ENCODE results near the gene TMEM242. TPM values are rescaled to one million over a fixed set of nuclear protein-coding genes. Genes with fewer than 3 reads are reported as not detected.

TMEM242 gene
- total RNA-seq, 2 experiments from 2014 or later = 4.7 to 7.7 TPM

DNA sequence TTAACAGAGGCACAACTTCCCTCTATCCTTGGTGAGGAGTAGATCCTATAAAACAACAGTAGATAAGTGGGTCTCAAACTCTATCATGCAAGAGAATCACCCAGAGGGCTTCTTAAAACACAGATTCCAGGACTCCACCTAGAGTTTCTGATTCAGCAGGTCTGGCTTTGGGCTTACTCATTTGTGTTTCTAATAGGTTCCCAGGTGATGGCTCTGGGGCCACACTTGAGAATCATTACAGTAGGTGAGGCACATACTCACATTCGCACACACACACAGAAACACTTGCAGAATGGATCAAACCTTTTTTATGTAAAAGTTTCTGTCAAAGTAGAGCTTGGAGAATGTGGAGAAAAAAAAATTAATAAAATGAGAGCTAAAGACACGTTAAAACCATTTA is 52.4 kb downstream of the TMEM242 start:
- Mint-ChIP-seq H3K4me3 (no peak overlapping the region), H3K27me3 (no peaks in the 10 kb centered on the region), H3K27ac (no peak overlapping the region), H3K9me3 (ENCODE audit: low read depth) (peaks cover 8% of the 10 kb centered on the region), H3K4me1 (peaks cover 9% of the 10 kb centered on the region), H3K36me3 (ENCODE audit: low read depth) (no peaks in the 10 kb centered on the region)
- ATAC-seq = no peak
- intact Hi-C loops (cut with DNase I, micrococcal nuclease) = loop anchor here in 1 of 2 experiments (5.0 to 10.0 kb wide), 3 partner anchors 34 to 716 kb away; no protein-coding TSS in a partner anchor
- ChIA-PET CTCF (interaction anchor here (0.6 to 2.7 kb wide), 2 partner anchors 18 to 35 kb away, joined by 3 to 11 read pairs; no protein-coding TSS in a partner anchor), POLR2A (no interaction called here)
- no peak for DNase-seq

DNA sequence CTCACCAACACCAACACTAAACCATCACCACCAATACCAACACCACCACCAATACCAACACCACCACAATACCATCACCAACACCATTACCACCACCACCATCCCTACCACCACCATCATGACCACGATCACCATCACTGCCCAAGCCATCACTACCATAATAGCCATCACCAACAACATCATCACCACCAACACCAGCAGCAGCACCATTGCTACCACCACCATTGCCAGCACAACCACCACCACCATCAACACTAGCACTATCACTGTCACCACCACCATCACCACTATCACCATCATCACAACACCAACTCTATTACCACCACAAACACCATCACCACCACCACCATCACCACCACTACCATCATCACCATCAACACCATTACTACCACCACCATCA is 53.0 kb downstream of the TMEM242 start:
- Mint-ChIP-seq H3K27ac (no peak overlapping the region), H3K36me3 (ENCODE audit: low read depth) (no peaks in the 10 kb centered on the region), H3K27me3 (no peaks in the 10 kb centered on the region), H3K9me3 (ENCODE audit: low read depth) (peaks cover 8% of the 10 kb centered on the region), H3K4me1 (peaks cover 9% of the 10 kb centered on the region), H3K4me3 (no peak overlapping the region)
- ChIA-PET CTCF (no interaction called here), POLR2A (no interaction called here)
- DNase-seq (no peak), ATAC-seq (no peak)
- intact Hi-C loops (cut with DNase I, micrococcal nuclease) = loop anchor here in 1 of 2 experiments (5.0 to 10.0 kb wide), 3 partner anchors 33 to 716 kb away; no protein-coding TSS in a partner anchor

GRCh38 chr6:157269261-157269794 is 54.0 kb downstream of the TMEM242 start:
- Mint-ChIP-seq H3K27me3 (no peaks in the 10 kb centered on the region), H3K36me3 (ENCODE audit: low read depth) (no peaks in the 10 kb centered on the region), H3K9me3 (ENCODE audit: low read depth) (peaks cover 8% of the 10 kb centered on the region), H3K27ac (no peak overlapping the region), H3K4me1 (peaks cover 9% of the 10 kb centered on the region), H3K4me3 (no peak overlapping the region)
- ATAC-seq (no peak), DNase-seq (no peak)
- CTCF ChIA-PET = interaction anchor here (0.7 to 1.3 kb wide), 2 partner anchors 34 to 226 kb away, joined by 3 to 4 read pairs; no protein-coding TSS in a partner anchor
- POLR2A ChIA-PET = no interaction called here
- intact Hi-C loops (cut with DNase I, micrococcal nuclease) = no loop called here

DNA sequence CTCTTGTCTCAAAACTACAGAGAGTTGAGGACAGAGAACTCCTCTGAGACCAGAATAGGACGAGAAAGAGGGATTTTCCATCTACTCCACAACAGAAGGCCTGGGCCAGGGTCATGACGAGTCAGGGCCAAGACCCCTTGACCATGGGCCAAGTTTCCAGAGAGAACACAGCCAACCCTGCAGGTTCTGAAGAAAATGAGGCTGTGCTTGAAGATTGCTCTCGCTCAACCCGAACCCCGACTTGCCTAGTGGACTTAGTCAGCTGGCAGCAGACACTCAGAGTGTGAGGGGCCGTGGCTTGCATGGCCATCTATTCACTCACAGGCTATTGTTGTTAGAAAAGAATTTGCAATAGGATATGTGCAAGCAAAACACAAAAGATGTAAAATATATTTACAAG is 54.5 kb downstream of the TMEM242 start:
- H3K4me3 Mint-ChIP-seq = no peak overlapping the region
- H3K9me3 Mint-ChIP-seq (ENCODE audit: low read depth) = peaks cover 8% of the 10 kb centered on the region
- H3K36me3 Mint-ChIP-seq (ENCODE audit: low read depth) = no peaks in the 10 kb centered on the region
- H3K27ac Mint-ChIP-seq = no peak overlapping the region
- ATAC-seq = no peak
- intact Hi-C loops (cut with DNase I, micrococcal nuclease) = no loop called here
- CTCF ChIA-PET = interaction anchor here (0.7 to 1.3 kb wide), 2 partner anchors 33 to 226 kb away, joined by 3 to 4 read pairs; no protein-coding TSS in a partner anchor
- POLR2A ChIA-PET = no interaction called here
- DNase-seq = no peak
- H3K27me3 Mint-ChIP-seq = no peaks in the 10 kb centered on the region
- peaks cover 5% of the 10 kb centered on the region for H3K4me1 Mint-ChIP-seq

DNA sequence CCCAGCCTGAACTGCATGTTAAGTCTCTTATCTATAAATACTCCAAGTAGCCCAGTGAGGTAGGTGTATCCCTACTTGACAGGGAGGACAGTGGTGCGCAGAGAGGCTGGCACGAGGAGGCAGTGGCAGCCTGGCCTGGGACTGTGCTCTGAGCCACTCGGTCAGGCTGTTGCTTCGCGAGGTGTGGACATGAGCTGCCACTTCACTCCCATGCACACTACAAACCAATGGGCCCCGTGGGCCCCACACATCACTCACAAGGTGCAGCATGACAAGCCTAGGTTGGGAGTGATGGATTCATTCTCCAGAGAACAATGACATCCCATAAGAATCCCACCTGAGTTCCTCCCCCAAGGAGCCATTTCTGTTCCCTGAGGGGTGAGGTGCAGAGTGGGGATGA is 54.9 kb downstream of the TMEM242 start:
- ATAC-seq (no peak), DNase-seq (no peak)
- POLR2A ChIA-PET = no interaction called here
- peaks cover 8% of the 10 kb centered on the region for H3K9me3 Mint-ChIP-seq (ENCODE audit: low read depth)
- no peak overlapping the region for H3K4me3 Mint-ChIP-seq
- no peak overlapping the region for H3K27ac Mint-ChIP-seq
- CTCF ChIA-PET = interaction anchor here (0.6 to 0.7 kb wide), 2 partner anchors 225 to 891 kb away, joined by 3 read pairs; no protein-coding TSS in a partner anchor
- no peaks in the 10 kb centered on the region for H3K36me3 Mint-ChIP-seq (ENCODE audit: low read depth)
- intact Hi-C loops (cut with DNase I, micrococcal nuclease) = no loop called here
- H3K27me3 Mint-ChIP-seq = no peaks in the 10 kb centered on the region
- H3K4me1 Mint-ChIP-seq = peaks cover 2% of the 10 kb centered on the region

DNA sequence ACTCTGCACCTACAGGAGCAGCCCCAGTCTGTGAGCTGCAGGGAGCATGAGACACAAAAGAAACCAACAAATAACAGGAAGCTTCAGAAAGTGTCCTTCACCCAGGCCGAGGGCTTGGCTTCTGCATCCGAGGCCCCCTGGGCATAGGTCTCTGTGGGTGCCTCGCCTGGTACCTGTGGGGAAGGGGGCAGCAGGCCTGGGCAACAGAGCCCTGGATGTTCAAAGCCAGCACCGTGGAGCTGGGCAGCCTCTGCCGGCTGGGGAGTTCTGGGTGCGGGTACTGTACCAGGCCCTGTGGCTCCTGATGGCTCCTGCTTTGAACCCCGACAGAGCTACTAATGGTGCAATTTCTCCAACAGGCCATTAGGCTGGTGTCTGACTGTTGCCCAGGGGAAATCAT is 55.7 kb downstream of the TMEM242 start:
- ChIA-PET POLR2A (interaction anchor here (0.6 kb wide), 1 partner anchor 755 kb away, joined by 5 read pairs; no protein-coding TSS in a partner anchor), CTCF (no interaction called here)
- no peak overlapping the region for H3K4me3 Mint-ChIP-seq
- no peaks in the 10 kb centered on the region for H3K36me3 Mint-ChIP-seq (ENCODE audit: low read depth)
- DNase-seq (no peak), ATAC-seq (no peak)
- H3K27ac Mint-ChIP-seq = no peak overlapping the region
- peaks cover 8% of the 10 kb centered on the region for H3K9me3 Mint-ChIP-seq (ENCODE audit: low read depth)
- H3K4me1 Mint-ChIP-seq = no peaks in the 10 kb centered on the region
- H3K27me3 Mint-ChIP-seq = no peaks in the 10 kb centered on the region
- intact Hi-C loops (cut with DNase I, micrococcal nuclease) = no loop called here

GRCh38 chr6:157267109-157267611 is 56.2 kb downstream of the TMEM242 start:
- H3K4me3 Mint-ChIP-seq = no peak overlapping the region
- CTCF ChIA-PET = interaction anchor here (0.7 kb wide), 1 partner anchor 56 kb away, joined by 3 read pairs; no protein-coding TSS in a partner anchor
- H3K4me1 Mint-ChIP-seq = no peaks in the 10 kb centered on the region
- H3K27ac Mint-ChIP-seq = no peak overlapping the region
- ATAC-seq (no peak), DNase-seq (no peak)
- H3K36me3 Mint-ChIP-seq (ENCODE audit: low read depth) = no peaks in the 10 kb centered on the region
- no peaks in the 10 kb centered on the region for H3K27me3 Mint-ChIP-seq
- H3K9me3 Mint-ChIP-seq (ENCODE audit: low read depth) = peaks cover 8% of the 10 kb centered on the region
- intact Hi-C loops (cut with DNase I, micrococcal nuclease) = no loop called here
- POLR2A ChIA-PET = interaction anchor here (0.6 kb wide), 1 partner anchor 754 kb away, joined by 5 read pairs; no protein-coding TSS in a partner anchor

DNA sequence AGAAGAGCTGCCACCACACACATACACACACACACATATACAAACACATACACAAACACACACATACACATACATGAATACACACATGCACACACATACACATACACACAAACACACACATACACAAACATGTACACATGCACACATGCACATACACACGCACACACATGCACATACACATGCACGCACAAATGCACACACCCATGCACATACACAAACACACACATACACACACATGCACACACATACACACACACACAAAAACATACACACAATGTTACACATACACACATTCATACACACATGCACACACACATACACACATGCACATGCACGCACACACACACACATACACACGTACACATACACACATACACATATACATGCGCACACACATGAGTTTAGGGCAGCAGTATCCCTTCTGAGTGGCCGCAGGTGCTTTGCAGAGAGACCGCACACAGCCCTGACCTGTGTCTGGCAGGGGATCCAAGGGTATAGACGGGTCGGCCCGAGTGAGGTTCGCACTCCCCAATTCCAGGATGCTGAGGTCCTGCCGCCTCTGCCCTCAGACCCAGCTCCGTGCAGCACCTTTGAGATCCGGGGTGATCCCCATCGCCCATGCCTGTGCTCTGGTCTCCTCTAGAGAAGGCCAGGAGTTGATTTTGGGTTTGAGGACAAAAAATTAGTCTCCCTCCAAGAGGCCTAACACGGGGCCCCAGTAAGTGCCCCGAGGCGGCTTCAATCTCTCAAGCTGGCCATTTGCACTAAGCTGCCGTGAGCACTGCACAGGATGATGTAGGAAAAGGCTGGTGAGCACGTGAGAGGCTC is 56.8 kb downstream of the TMEM242 start:
- Mint-ChIP-seq H3K27ac (no peak overlapping the region), H3K36me3 (ENCODE audit: low read depth) (no peaks in the 10 kb centered on the region), H3K4me3 (no peak overlapping the region), H3K27me3 (no peaks in the 10 kb centered on the region), H3K4me1 (no peaks in the 10 kb centered on the region), H3K9me3 (ENCODE audit: low read depth) (peaks cover 8% of the 10 kb centered on the region)
- DNase-seq (no peak), ATAC-seq (no peak)
- intact Hi-C loops (cut with DNase I, micrococcal nuclease) = no loop called here
- ChIA-PET POLR2A (no interaction called here), CTCF (interaction anchor here (0.5 to 0.7 kb wide), 2 partner anchors 9 to 56 kb away, joined by 3 read pairs; no protein-coding TSS in a partner anchor)

GRCh38 chr6:157265635-157266034 is 57.7 kb downstream of the TMEM242 start:
- H3K36me3 Mint-ChIP-seq (ENCODE audit: low read depth) = no peaks in the 10 kb centered on the region
- no peaks in the 10 kb centered on the region for H3K27me3 Mint-ChIP-seq
- no peak for ATAC-seq
- no peak for DNase-seq
- peaks cover 8% of the 10 kb centered on the region for H3K9me3 Mint-ChIP-seq (ENCODE audit: low read depth)
- H3K4me3 Mint-ChIP-seq = no peak overlapping the region
- intact Hi-C loops (cut with DNase I, micrococcal nuclease) = no loop called here
- no peak overlapping the region for H3K27ac Mint-ChIP-seq
- H3K4me1 Mint-ChIP-seq = no peaks in the 10 kb centered on the region
- POLR2A ChIA-PET = no interaction called here
- CTCF ChIA-PET = interaction anchor here (0.8 kb wide), 1 partner anchor 8 kb away, joined by 3 read pairs; no protein-coding TSS in a partner anchor

DNA sequence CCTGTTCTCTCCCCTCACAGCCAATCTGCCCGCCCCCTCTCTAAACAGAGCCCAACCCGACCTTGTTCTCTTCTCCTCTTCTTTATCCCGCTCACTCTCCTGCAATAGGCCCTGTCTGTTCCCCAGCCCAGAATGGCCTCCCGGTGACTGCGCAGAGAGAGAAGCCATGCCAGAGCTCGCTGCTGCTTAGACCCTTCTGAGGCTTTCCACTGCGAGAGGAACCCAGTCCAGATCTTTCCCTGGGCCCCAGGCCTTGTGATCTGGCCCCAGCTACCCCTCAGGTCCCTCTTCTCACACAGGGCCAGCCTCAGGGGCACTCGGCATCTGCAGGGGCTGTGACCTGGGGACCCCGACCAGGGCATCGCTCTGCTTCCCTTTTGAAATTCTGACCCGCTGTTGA is 58.1 kb downstream of the TMEM242 start:
- Mint-ChIP-seq H3K9me3 (ENCODE audit: low read depth) (peaks cover 3% of the 10 kb centered on the region), H3K27me3 (no peaks in the 10 kb centered on the region), H3K27ac (no peak overlapping the region), H3K36me3 (ENCODE audit: low read depth) (no peaks in the 10 kb centered on the region), H3K4me1 (no peaks in the 10 kb centered on the region), H3K4me3 (no peak overlapping the region)
- no peak for DNase-seq
- CTCF ChIA-PET = interaction anchor here (0.8 kb wide), 1 partner anchor 9 kb away, joined by 3 read pairs; no protein-coding TSS in a partner anchor
- ATAC-seq = no peak
- POLR2A ChIA-PET = no interaction called here
- intact Hi-C loops (cut with DNase I, micrococcal nuclease) = no loop called here

DNA sequence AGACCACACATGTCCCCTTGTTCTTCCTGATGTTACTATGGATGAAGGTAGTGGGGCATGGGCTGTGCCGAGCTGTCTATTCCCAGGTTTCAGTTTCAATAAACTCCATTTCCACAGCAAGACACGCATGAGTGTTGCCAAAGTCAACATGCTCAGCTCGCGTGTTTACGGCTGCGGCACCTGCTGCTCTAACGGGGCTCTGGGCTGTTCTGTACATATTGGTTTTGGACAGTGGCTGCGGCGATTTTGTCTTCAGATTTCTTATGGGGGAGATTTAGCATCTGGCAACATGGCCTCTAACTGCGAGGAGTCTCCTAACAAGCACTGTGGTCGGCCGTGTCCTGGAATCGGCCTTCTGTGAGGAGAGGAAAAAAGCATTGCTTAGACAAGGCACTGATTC is 58.6 kb downstream of the TMEM242 start:
- ChIA-PET POLR2A (no interaction called here), CTCF (interaction anchor here (0.8 kb wide), 1 partner anchor 9 kb away, joined by 3 read pairs; no protein-coding TSS in a partner anchor)
- H3K4me3 Mint-ChIP-seq = no peak overlapping the region
- no peaks in the 10 kb centered on the region for H3K9me3 Mint-ChIP-seq (ENCODE audit: low read depth)
- no peaks in the 10 kb centered on the region for H3K27me3 Mint-ChIP-seq
- no peaks in the 10 kb centered on the region for H3K4me1 Mint-ChIP-seq
- intact Hi-C loops (cut with DNase I, micrococcal nuclease) = no loop called here
- H3K36me3 Mint-ChIP-seq (ENCODE audit: low read depth) = no peaks in the 10 kb centered on the region
- no peak for ATAC-seq
- DNase-seq = no peak
- no peak overlapping the region for H3K27ac Mint-ChIP-seq

All from activated CD4-positive, alpha-beta T cell treated with anti-CD3 and anti-CD28 coated beads for 36 hours (primary cell).